OCI-LY7 (cell line): Measurements from ENCODE around the gene SPATA17. TPM values are rescaled to one million over a fixed set of nuclear protein-coding genes. Genes with fewer than 3 reads are reported as not detected.

Source experiments
- BruUV-seq: library from RNA; stranded (reverse); fragments of 400-500 nt; replicated peaks from 2 replicates; lab custom pipeline; 2021; lab: Mats Ljungman, UMichigan
- CTCF ChIA-PET: fragments of 300-600 bp; sonication (Branson Sonifier 250); formaldehyde crosslinking; loops from one replicate; lab custom pipeline; 2022; ENCODE audit warnings: antibody characterized with exemption; ENCODE audit not compliant: unreplicated experiment; lab: Charles Lee
- POLR2A ChIA-PET: fragments of 300-600 bp; sonication (Branson Sonifier 250); formaldehyde crosslinking; loops from one replicate; lab custom pipeline; 2022; ENCODE audit warnings: antibody characterized with exemption; lab: Charles Lee
- DNase-seq: peaks from one replicate; pipeline ENCODE4 v3.0.0-alpha.2; 2015; ENCODE audit warnings: low spot score
- H2AFZ ChIP-seq: fragments of 200-600 bp; sonication (generic), shearing (Covaris generic); 2 replicates; pipeline ENCODE4 v1.6.1; 2014; ENCODE audit warnings: mild to moderate bottlenecking, antibody characterized with exemption, low read length, moderate library complexity
- H3K27ac ChIP-seq: fragments of 200-600 bp; sonication (generic); 2 replicates; pipeline ENCODE4 v1.5.1; 2014; ENCODE audit warnings: mixed run types, low read depth, mild to moderate bottlenecking, moderate library complexity, low read length, inconsistent platforms; ENCODE audit not compliant: poor library complexity, severe bottlenecking
- H3K36me3 ChIP-seq: fragments of 200-600 bp; sonication (generic); 2 replicates; pipeline ENCODE4 v1.6.1; 2014; ENCODE audit warnings: mild to moderate bottlenecking, antibody characterized with exemption, low read length, moderate library complexity, mixed read lengths; ENCODE audit not compliant: insufficient read depth
- H3K4me1 ChIP-seq: fragments of 200-600 bp; sonication (generic); 2 replicates; pipeline ENCODE4 v1.5.1; 2014; ENCODE audit warnings: mild to moderate bottlenecking, low read length; ENCODE audit not compliant: insufficient read depth, poor library complexity, severe bottlenecking
- H3K4me2 ChIP-seq: fragments of 200-600 bp; sonication (generic); 2 replicates; pipeline ENCODE4 v1.6.1; 2014; ENCODE audit warnings: mild to moderate bottlenecking, low read length
- H3K4me3 ChIP-seq: fragments of 200-600 bp; sonication (generic); 2 replicates; pipeline ENCODE4 v1.5.1; 2014; ENCODE audit warnings: mild to moderate bottlenecking, low read depth, low read length; ENCODE audit not compliant: poor library complexity, severe bottlenecking
- H3K79me2 ChIP-seq: fragments of 200-600 bp; sonication (generic); 2 replicates; pipeline ENCODE4 v1.6.1; 2016; ENCODE audit warnings: low read depth, mild to moderate bottlenecking, low read length, moderate library complexity, mixed read lengths; ENCODE audit not compliant: insufficient read depth
- H3K9me2 ChIP-seq: fragments of 200-600 bp; sonication (generic); 2 replicates; pipeline ENCODE4 v1.6.1; 2016; ENCODE audit warnings: mild to moderate bottlenecking, low read length, mixed read lengths; ENCODE audit not compliant: insufficient read depth
- H3K9me3 ChIP-seq: fragments of 200-600 bp; sonication (generic); 2 replicates; pipeline ENCODE4 v1.6.1; 2014; ENCODE audit warnings: mild to moderate bottlenecking, mixed run types, low read length, mixed read lengths
- H4K20me1 ChIP-seq: fragments of 200-600 bp; sonication (generic); 2 replicates; pipeline ENCODE4 v1.6.1; 2014; ENCODE audit warnings: mild to moderate bottlenecking, antibody characterized with exemption, low read length, moderate library complexity, mixed read lengths; ENCODE audit not compliant: insufficient read depth
- EZH2phosphoT487 ChIP-seq: fragments of 200-600 bp; sonication (generic); IDR thresholded peaks from 2 replicates; pipeline ENCODE4 v1.6.1; 2018; ENCODE audit warnings: low read depth, borderline replicate concordance, mild to moderate bottlenecking, mixed run types, antibody characterized with exemption, low read length, moderate library complexity, mixed read lengths
- intact Hi-C: fragments of 100-400 bp; cut with micrococcal nuclease; formaldehyde crosslinking; loops from one replicate; pipeline ENCODE4 v1.10.0; 2022; ENCODE audit not compliant: unreplicated experiment
- total RNA-seq, 2 experiments: library from RNA; depleted of rRNA in 1 of 2; stranded (reverse); fragments of >200 nt in 1 of 2; shearing (Covaris generic) in 1 of 2; gene quantifications; 2 replicates each; pipeline ENCODE4 v1.2.3, GENCODE V29; 2014 to 2022
- TF ChIP-seq, protein P1 (sequence below): fragments of 200-600 bp; sonication (generic); conservative IDR thresholded peaks from 2 replicates; pipeline ENCODE4 v1.5.1; 2014; ENCODE audit warnings: mild to moderate bottlenecking, antibody characterized with exemption, low read length, moderate library complexity, mixed read lengths

SPATA17 gene
- total RNA-seq, 2 experiments from 2014 or later: not detected

DNA sequence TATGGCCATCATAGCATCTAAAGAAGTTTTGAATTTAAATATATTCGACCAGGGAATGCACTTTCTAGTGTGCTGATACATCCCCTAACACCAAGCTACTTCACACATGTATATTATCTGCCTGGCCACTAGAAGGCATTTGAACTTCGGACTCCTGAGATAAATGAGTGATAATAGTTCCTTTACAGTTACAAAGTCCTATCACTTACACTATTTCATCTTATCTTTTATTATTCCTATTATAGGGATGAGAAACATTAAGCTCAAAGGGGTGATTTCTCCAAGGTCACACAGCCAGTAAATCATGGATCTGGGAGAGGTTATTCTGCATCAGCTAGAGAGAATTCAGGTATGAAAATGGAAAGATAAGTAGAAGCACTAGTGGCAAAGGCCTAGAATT lies 40.5 kb upstream of the SPATA17 start:
- CTCF ChIA-PET: no interaction called here
- POLR2A ChIA-PET: interaction anchor here (1.3 kb wide), 1 partner anchor 49 kb away, joined by 3 read pairs; no protein-coding TSS in a partner anchor
- Histone ChIP-seq H3K27ac (no peak overlapping the region), H3K4me3 (no peak overlapping the region), H3K4me1 (no peaks in the 10 kb centered on the region), H3K36me3 (no peaks in the 10 kb centered on the region), H3K9me3 (no peaks in the 10 kb centered on the region), H3K79me2 (no peaks in the 10 kb centered on the region), H2AFZ (no peak overlapping the region), H3K9me2 (no peaks in the 10 kb centered on the region), H4K20me1 (no peaks in the 10 kb centered on the region), H3K4me2 (no peak overlapping the region)
- DNase-seq: no peak
- no TSS peak for BruUV-seq
- intact Hi-C loops: no loop called here
- TF ChIP-seq, protein P1, sequence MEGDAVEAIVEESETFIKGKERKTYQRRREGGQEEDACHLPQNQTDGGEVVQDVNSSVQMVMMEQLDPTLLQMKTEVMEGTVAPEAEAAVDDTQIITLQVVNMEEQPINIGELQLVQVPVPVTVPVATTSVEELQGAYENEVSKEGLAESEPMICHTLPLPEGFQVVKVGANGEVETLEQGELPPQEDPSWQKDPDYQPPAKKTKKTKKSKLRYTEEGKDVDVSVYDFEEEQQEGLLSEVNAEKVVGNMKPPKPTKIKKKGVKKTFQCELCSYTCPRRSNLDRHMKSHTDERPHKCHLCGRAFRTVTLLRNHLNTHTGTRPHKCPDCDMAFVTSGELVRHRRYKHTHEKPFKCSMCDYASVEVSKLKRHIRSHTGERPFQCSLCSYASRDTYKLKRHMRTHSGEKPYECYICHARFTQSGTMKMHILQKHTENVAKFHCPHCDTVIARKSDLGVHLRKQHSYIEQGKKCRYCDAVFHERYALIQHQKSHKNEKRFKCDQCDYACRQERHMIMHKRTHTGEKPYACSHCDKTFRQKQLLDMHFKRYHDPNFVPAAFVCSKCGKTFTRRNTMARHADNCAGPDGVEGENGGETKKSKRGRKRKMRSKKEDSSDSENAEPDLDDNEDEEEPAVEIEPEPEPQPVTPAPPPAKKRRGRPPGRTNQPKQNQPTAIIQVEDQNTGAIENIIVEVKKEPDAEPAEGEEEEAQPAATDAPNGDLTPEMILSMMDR: 0 out of 2 replicates have a peak, but pooled peaks have one; percentile 40
- TF ChIP-seq EZH2phosphoT487: no peak

DNA sequence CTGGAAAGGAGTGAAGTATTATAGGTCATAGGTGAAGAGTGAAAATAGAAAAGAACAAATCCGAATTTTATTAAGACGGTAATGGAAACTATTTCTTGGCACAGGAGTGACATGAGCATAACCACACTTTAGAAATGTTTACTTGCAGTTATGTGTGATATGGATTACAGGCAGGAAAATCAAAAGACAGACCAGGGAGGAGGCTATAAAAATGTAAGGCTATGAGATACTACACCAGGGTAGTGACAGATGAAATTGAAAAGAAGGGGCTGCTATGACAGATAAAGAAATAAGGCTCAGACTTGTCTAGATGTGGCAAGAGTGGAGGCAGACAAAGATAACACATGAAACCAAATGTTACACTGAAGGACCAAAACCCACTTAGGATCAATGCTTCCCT lies 32.0 kb upstream of the SPATA17 start:
- no peaks in the 10 kb centered on the region for H3K36me3 ChIP-seq
- H3K4me3 ChIP-seq: no peak overlapping the region
- no TSS peak for BruUV-seq
- CTCF ChIA-PET: no interaction called here
- intact Hi-C loops: no loop called here
- H3K27ac ChIP-seq: no peak overlapping the region
- H3K9me3 ChIP-seq: no peaks in the 10 kb centered on the region
- H3K9me2 ChIP-seq: no peaks in the 10 kb centered on the region
- no peak overlapping the region for H3K4me2 ChIP-seq
- no peaks in the 10 kb centered on the region for H3K79me2 ChIP-seq
- H3K4me1 ChIP-seq: no peaks in the 10 kb centered on the region
- POLR2A ChIA-PET: no interaction called here
- no peak overlapping the region for H2AFZ ChIP-seq
- no peak for DNase-seq
- TF ChIP-seq, protein P1: no peak
- TF ChIP-seq EZH2phosphoT487: no peak
- H4K20me1 ChIP-seq: no peaks in the 10 kb centered on the region

DNA sequence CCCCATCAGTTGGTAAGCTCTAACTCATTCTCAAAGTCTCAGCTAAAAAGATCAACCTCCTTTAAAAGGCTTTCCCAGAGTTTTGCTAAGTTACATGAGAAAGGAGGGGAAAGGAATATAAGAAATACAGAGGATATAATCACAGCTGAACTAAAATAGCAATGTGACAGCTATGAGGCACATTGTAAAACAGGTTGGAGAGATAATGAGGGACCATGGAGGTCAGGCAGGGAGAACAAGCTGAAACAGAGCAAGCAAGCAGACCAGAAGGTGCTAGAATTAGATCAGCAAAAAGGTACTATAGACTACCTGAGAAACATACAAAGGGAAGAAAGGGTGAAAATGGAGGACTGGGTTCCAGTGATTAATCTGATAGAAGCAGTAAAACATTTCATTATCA lies 28.8 kb upstream of the SPATA17 start:
- no TSS peak for BruUV-seq
- Histone ChIP-seq H3K9me3 (no peaks in the 10 kb centered on the region), H3K36me3 (peaks cover 3% of the 10 kb centered on the region; the same call in 1 of the 2 replicates), H2AFZ (no peak overlapping the region), H3K9me2 (no peaks in the 10 kb centered on the region), H3K4me3 (no peak overlapping the region), H3K4me2 (no peak overlapping the region), H3K4me1 (no peaks in the 10 kb centered on the region), H4K20me1 (no peaks in the 10 kb centered on the region), H3K27ac (no peak overlapping the region), H3K79me2 (no peaks in the 10 kb centered on the region)
- ChIA-PET POLR2A (interaction anchor here (0.7 kb wide), 2 partner anchors 109 to 370 kb away, joined by 3 read pairs; no protein-coding TSS in a partner anchor), CTCF (no interaction called here)
- intact Hi-C loops: no loop called here
- no peak for DNase-seq
- TF ChIP-seq, protein P1: no peak
- TF ChIP-seq EZH2phosphoT487: no peak
